GM19351 (cell line): ENCODE results near the gene SLC2A4RG.
A peak's percentile ranks its signal among the peaks of the same experiment; 100 is the strongest.

Experiments used
- ATAC-seq: cut with Tn5 transposase; IDR thresholded peaks from one replicate; pipeline ENCODE4 v1.9.1; 2021; ENCODE audit warnings: mild to moderate bottlenecking, moderate library complexity; ENCODE audit not compliant: unreplicated experiment

The SLC2A4RG gene

DNA sequence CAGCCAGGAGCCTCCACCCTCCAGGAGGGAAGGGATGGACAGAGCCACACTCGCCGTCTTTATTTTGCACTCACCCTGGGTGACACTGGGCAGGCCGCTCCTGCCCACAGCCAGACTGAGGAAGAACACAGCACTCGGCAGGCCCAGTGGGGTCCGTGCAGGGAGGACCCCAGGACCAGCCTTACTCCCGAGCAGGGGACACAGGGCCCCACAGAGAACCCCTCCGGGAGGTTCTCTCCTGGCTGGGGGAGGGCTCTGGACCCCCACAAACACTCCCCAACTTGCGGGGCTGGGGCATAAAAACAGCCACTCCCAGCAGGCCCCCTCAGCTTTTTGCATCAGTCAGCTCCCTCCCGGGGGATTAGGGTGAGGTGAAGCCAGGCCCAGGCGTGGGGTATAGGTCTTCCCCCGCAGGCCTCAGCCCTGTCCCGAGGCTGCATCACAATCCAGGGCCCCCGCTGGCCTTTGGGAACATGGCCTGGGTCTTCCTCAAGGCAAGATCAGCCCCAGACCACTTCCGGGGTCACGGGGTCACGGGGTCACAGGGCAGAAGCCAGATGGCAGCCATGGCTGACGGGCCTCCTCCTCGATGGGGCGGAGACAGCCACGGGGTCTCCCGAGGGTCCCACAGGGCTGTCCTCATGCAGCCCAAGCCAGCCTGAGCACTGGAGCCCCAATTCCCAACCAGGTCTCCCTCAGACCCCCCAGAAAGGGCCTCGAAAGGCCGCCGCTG is 39.9 kb upstream of the SLC2A4RG start:
- ATAC-seq = no peak

GRCh38 chr20:63700199-63701050 is 39.2 kb upstream of the SLC2A4RG start:
- ATAC-seq = no peak

DNA sequence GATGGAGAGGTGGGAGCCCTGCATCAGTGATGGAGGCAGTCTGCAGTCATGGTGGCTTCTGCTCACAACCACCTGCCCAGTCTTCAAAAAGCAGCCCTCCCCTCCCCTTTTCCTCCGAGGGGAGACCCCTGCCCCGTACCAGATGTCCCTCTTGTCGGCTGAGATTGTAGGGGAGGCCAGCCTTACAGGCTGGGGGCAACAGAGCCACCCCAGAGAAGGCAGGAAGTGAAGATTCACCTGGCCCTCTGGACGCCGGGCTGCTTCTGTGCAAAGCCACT is 38.6 kb upstream of the SLC2A4RG start:
- ATAC-seq = no peak

DNA sequence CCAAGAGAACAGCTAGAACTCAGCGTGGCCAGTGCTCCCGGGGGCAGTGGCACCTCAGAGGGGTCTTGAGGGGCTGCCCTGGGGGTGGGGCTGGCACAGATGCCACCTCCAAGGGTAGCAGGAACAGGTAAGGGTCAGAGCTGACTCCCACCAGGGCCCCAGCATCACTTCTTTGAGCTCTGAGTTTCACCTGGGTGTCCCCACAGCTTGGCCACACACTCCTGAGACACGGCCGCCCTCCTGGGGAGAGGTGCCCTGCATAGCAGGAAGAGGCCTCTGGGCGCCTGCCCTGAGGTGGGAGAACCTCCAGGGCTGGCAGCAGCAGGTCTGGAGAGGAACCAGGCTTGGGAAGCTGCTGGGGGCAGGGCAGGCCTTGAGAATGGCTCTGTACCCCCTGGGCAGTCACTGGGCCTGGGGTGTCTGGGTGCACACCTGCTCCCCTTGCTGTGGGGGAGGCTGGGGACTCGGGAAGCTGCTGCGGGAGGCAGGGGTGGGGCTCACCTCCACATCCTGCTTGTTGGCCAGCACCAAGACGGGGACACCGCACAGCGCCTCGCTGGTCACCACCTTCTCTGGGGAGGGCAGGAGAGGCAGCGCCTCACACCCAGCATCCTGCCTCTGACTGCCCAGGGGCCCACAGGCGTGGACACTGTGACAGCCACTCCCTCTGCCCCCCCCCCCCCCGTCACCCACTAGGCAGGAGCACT is 38.1 kb upstream of the SLC2A4RG start:
- no peak for ATAC-seq

GRCh38 chr20:63702036-63702665 is 37.4 kb upstream of the SLC2A4RG start:
- ATAC-seq = no peak

DNA sequence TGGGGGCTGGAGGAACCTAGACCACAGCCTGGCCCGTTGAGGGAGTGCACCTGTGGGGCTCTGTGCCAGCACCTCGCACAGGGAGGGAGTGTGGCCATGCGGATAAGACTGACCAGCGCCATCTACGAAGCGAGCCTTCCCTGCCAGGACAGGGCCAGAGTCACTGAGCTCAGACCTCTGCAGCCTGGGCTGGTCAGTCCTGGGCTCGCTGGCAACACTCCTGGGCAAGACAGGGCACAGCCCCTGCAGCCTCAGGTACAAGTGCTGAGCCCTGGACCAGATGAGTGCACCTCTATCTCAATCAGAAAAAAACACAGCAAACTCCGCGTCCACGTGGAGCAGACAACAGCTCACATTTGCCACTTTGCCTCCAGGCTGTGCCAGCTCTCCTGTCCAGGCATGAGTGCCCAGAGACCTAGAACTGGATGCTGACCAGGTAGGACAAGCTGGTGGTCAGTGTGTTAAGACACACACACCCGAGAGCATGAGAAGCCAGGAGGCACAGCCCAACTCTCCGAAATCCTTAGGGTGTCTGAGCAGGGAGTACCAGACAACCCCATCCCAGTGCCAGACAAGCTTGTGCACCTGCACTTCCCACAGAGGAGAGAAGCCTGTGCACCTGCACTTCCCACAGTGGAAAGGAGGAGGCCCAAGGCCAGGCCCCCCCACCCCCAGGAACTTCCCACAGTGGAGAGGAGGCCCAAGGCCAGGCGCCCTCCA is 36.7 kb upstream of the SLC2A4RG start:
- ATAC-seq = no peak

GRCh38 chr20:63703471-63703975 is 36.1 kb upstream of the SLC2A4RG start:
- no peak for ATAC-seq

GRCh38 chr20:63703976-63704748 is 35.4 kb upstream of the SLC2A4RG start:
- no peak for ATAC-seq

GRCh38 chr20:63704749-63705117 is 34.8 kb upstream of the SLC2A4RG start:
- no peak for ATAC-seq

DNA sequence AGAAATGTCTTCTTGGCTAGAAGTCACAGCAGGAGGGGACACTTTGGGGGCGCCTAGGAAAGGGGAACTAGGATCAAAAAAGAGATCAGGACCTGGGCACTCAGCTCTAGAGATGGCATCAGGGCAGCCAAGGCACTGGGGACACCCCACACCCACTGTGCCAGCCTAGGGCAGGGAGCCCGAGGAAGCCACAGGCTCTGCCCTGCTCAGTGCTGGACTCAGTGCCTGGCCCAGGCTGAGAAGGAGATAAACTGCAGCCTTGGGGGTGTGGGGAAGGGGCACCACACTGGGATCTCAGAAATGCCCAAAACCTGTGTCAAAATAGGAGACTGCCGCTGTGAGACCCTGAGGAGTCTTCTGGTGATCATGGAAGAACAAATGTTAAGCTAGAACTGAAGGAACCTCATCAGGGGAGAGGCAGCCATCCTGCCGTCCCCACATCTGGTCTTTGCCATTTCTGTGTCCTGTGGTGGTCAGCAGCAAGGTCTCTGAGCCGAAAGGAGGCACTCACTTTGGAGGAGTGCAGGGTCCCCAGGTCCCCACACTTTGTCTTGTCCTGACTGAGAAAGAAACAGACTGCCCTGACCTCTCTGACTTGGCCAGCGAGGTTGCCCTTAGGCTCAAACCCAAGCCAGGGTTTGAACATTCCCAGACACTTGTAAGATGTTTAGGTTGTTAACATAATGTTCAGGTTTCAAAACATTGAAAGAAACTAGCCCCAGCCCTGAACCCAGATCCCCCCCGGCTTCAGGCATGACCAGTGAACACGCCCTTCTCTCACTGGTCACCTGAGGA is 34.1 kb upstream of the SLC2A4RG start:
- no peak for ATAC-seq

DNA sequence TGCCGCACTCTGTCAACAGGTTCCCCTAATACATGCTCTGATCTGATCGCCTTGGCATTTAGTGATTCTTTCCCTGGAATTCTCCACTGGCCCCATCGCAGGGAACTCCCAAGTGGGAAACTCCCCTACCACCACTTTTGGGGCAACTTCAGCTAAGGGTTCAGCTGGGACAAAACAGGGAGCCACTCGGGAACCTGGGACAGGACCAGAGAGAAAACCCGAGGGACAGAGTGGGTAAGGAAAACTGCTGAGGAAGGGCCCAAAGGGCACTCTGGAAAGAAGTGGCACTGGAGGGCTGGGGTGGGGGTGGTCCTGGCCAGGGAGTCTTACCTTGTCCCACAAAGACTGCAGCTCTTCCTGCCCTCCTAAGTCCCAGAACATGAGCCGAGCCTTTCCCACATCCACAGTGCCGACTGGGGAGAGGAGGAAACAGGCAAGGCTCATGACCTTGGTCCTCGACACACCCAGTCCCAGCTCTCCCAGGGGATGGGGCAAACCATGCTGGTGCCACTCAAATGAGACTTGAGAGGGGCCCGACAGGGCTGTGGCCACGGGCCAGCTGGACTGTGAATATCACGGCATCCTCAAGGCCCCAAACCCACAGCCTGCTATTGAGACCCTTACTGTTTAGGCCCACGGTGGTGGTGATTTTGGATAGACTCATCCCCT is 33.4 kb upstream of the SLC2A4RG start:
- no peak for ATAC-seq

- ATAC-seq = peak; percentile 32
Observed at GRCh38 chr20:63706852-63707557, 32.6 kb upstream of the SLC2A4RG start.

DNA sequence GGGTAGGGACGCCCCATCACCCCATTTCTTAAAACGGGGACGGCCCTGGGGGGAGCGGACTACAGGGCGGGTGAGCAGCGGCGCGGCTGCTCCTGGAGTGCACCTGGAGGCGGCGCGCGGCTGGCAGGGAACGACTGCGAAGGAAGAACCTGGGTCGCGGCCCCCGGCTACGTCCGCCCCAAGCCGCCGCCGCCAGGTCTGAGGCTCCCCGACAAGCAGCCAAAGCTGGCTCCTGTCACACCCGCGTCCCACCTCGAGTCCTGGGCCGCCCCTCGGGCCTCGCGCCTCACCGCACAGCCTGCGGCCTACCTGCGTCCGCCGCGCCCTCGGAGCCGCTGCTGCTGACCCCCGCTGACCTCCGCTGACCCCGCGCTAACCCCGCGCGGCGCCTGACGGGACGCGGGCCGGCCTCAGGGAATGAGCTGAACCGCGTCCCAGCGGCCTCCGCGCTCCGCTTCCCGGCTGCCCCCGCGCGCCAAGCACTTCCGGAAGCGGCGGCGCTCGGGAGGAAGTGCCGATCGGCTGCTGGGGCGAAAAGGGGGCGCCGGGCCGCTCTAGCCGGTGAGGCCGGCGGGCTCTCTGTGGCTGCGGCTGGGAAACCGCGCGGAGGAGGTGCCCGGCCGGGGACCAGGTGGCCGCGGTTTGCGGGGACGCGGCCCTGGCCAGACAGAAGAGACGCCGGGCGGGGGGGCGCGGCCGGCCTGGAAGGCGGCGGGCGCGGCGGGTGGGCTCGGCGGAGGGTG is 31.8 kb upstream of the SLC2A4RG start, which contains the start of the genes ARFRP1 and ZGPAT:
Gene ARFRP1, minus strand, starts transcription at position 419 of the 743 bp plus-strand sequence. CDS start 885 bp downstream, outside the sequence.
Gene ZGPAT, plus strand, starts transcription at position 482 of the 743 bp plus-strand sequence. CDS start 542 bp downstream, outside the sequence.
- ATAC-seq = peak; percentile 76

DNA sequence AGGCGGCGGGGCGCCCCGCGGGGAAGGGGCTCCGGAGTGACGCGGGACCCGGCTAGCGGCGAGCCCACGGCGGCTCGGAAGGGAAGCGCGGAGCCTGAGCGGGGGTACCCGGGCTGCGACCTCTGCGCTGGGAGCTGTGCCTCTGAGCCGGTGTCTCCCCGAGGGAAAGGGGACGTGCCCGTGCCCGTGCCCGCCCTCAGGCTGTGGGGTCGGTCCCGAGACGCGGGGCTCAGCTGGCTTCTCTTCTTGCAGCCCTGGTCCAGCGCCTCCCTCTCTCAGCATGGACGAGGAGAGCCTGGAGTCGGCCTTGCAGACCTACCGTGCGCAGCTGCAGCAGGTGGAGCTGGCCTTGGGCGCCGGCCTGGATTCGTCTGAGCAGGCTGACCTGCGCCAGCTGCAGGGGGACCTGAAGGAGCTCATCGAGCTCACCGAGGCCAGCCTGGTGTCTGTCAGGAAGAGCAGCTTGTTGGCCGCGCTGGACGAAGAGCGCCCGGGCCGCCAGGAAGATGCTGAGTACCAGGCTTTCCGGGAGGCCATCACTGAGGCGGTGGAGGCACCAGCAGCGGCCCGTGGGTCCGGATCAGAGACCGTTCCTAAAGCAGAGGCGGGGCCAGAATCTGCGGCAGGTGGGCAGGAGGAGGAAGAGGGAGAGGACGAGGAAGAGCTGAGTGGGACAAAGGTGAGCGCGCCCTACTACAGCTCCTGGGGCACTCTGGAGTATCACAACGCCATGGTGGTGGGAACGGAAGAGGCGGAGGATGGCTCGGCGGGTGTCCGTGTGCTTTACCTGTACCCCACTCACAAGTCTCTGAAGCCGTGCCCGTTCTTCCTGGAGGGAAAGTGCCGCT is 31.1 kb upstream of the SLC2A4RG start:
- ATAC-seq = no peak

DNA sequence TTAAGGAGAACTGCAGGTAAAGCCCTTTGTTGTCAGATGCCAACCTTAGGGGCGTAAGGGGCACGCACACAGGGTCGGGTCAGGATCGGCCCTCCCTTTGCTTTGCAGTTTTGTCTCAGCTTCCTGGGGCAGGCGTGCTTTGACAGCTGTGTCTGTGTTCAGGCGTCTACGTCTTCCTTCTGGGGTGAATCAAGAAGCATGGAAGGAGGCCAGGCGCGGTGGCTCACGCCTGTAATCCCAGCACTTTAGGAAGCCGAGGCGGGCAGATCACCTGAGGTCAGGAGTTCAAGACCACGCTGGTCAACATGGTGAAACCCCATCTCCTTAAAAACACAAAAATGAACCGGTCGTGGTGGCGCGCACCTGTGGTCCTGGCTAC is 30.4 kb upstream of the SLC2A4RG start:
- no peak for ATAC-seq

GRCh38 chr20:63711085-63711645 is 28.4 kb upstream of the SLC2A4RG start:
- ATAC-seq = no peak
